Measurements from ENCODE around the gene INPP4B. TPM values are rescaled to one million over a fixed set of nuclear protein-coding genes. Genes with fewer than 3 reads are reported as not detected.

Gene INPP4B
- total and polyA plus RNA-seq, 2 donors (not counting 1 experiment from before 2014, with no cell fraction given) = 0.03 TPM; not detected in 1

GRCh38 chr4:142440093-142440492 lies 406.0 kb downstream of the INPP4B start:
- H3K4me2 ChIP-seq (replicated peaks; ENCODE audit: low read depth, low read length, poor library complexity, severe bottlenecking) = no peak overlapping the region
- Mint-ChIP-seq H3K4me1 (no peaks in the 10 kb centered on the region), H3K4me3 (no peak overlapping the region), H3K9me3 (ENCODE audit: insufficient read depth) (peaks cover 5% of the 10 kb centered on the region), H3K27me3 (no peaks in the 10 kb centered on the region), H3K27ac (no peak overlapping the region)
- POLR2A ChIA-PET = no interaction called here
- no peaks in the 10 kb centered on the region for H3K79me2 ChIP-seq (ENCODE audit: control insufficient read depth, insufficient read depth, low read length)
- no CpG with 5 or more reads among the region's 2 CpGs for WGBS (ENCODE audit: insufficient coverage)
- H2AFZ ChIP-seq (ENCODE audit: insufficient read depth, low read depth, low read length, poor library complexity, severe bottlenecking) = no peak overlapping the region
- H3K27ac ChIP-seq (ENCODE audit: low read length in 2 of 2) = no peak overlapping the region
- H3K27me3 ChIP-seq (replicated peaks in 1 of 4; ENCODE audit: control extremely low read depth in 1 of 4, control insufficient read depth in 3 of 4, insufficient read depth in 4 of 4, low read length in 3 of 4) = no peaks in the 10 kb centered on the region
- H3K9ac ChIP-seq (ENCODE audit: low read length) = no peak overlapping the region
- no peaks in the 10 kb centered on the region for H4K20me1 ChIP-seq (ENCODE audit: control insufficient read depth, insufficient read depth, low read length, poor library complexity, severe bottlenecking)
- no peak for TF ChIP-seq EZH2 (IDR thresholded peaks at IDR 0.05; ENCODE audit: borderline replicate concordance, insufficient read depth, low read depth, low read length, poor library complexity, severe bottlenecking)
- TF ChIP-seq CTCF (IDR thresholded peaks at IDR 0.05) = no peak
- H3K4me1 ChIP-seq (ENCODE audit: control insufficient read depth in 2 of 2, insufficient read depth in 2 of 2, low read length in 2 of 2) = no peaks in the 10 kb centered on the region
- intact Hi-C loops (cut with micrococcal nuclease) = no loop called here
- no peak for DNase-seq
- no peaks in the 10 kb centered on the region for H3K9me3 ChIP-seq (ENCODE audit: control extremely low read depth in 1 of 3, control insufficient read depth in 2 of 3, insufficient read depth in 1 of 3, low read length in 2 of 3)
- ATAC-seq (ENCODE audit: low read depth) = no peak
- no peak overlapping the region for H3K4me3 ChIP-seq (ENCODE audit: control extremely low read depth in 1 of 5, extremely low read depth in 1 of 5, insufficient read depth in 1 of 5, low read depth in 2 of 5, low read length in 4 of 5)
- no peaks in the 10 kb centered on the region for H3K36me3 ChIP-seq (replicated peaks in 1 of 2; ENCODE audit: control extremely low read depth in 1 of 2, control insufficient read depth in 1 of 2, extremely low read depth in 1 of 2, insufficient read depth in 2 of 2, low read length in 1 of 2)
- CTCF ChIA-PET = no interaction called here

GRCh38 chr4:142435599-142436235 lies 410.4 kb downstream of the INPP4B start:
- Histone ChIP-seq H3K79me2 (ENCODE audit: control insufficient read depth, insufficient read depth, low read length) (no peaks in the 10 kb centered on the region), H3K9me3 (ENCODE audit: control extremely low read depth in 1 of 3, control insufficient read depth in 2 of 3, insufficient read depth in 1 of 3, low read length in 2 of 3) (peaks cover 0 to 3% (median 0%) of the 10 kb centered on the region in 3 donors), H2AFZ (ENCODE audit: insufficient read depth, low read depth, low read length, poor library complexity, severe bottlenecking) (no peak overlapping the region), H3K4me2 (replicated peaks; ENCODE audit: low read depth, low read length, poor library complexity, severe bottlenecking) (no peak overlapping the region), H3K4me3 (ENCODE audit: control extremely low read depth in 1 of 5, extremely low read depth in 1 of 5, insufficient read depth in 1 of 5, low read depth in 2 of 5, low read length in 4 of 5) (no peak overlapping the region), H3K36me3 (replicated peaks in 1 of 2; ENCODE audit: control extremely low read depth in 1 of 2, control insufficient read depth in 1 of 2, extremely low read depth in 1 of 2, insufficient read depth in 2 of 2, low read length in 1 of 2) (no peaks in the 10 kb centered on the region), H3K9ac (ENCODE audit: low read length) (no peak overlapping the region), H4K20me1 (ENCODE audit: control insufficient read depth, insufficient read depth, low read length, poor library complexity, severe bottlenecking) (no peaks in the 10 kb centered on the region), H3K4me1 (ENCODE audit: control insufficient read depth in 2 of 2, insufficient read depth in 2 of 2, low read length in 2 of 2) (no peaks in the 10 kb centered on the region), H3K27ac (ENCODE audit: low read length in 2 of 2) (no peak overlapping the region), H3K27me3 (replicated peaks in 1 of 4; ENCODE audit: control extremely low read depth in 1 of 4, control insufficient read depth in 3 of 4, insufficient read depth in 4 of 4, low read length in 3 of 4) (no peaks in the 10 kb centered on the region)
- Mint-ChIP-seq H3K4me1 (no peaks in the 10 kb centered on the region), H3K9me3 (ENCODE audit: insufficient read depth) (peaks cover 6% of the 10 kb centered on the region), H3K4me3 (no peak overlapping the region), H3K27ac (no peak overlapping the region), H3K27me3 (no peaks in the 10 kb centered on the region)
- POLR2A ChIA-PET = no interaction called here
- WGBS (ENCODE audit: insufficient coverage) = 82% methylated on average over 7 of the region's 8 CpGs
- ATAC-seq (ENCODE audit: low read depth) (no peak), DNase-seq (no peak)
- intact Hi-C loops (cut with micrococcal nuclease) = no loop called here
- no peak for TF ChIP-seq CTCF (IDR thresholded peaks at IDR 0.05)
- no peak for TF ChIP-seq EZH2 (IDR thresholded peaks at IDR 0.05; ENCODE audit: borderline replicate concordance, insufficient read depth, low read depth, low read length, poor library complexity, severe bottlenecking)
- CTCF ChIA-PET = no interaction called here

Measured in B cell (primary cell).